ENCODE data around the gene RPS15. TPM values are rescaled to one million over a fixed set of nuclear protein-coding genes. Genes with fewer than 3 reads are reported as not detected.

Gene RPS15
- total RNA-seq, 1 donor = 318 TPM

DNA sequence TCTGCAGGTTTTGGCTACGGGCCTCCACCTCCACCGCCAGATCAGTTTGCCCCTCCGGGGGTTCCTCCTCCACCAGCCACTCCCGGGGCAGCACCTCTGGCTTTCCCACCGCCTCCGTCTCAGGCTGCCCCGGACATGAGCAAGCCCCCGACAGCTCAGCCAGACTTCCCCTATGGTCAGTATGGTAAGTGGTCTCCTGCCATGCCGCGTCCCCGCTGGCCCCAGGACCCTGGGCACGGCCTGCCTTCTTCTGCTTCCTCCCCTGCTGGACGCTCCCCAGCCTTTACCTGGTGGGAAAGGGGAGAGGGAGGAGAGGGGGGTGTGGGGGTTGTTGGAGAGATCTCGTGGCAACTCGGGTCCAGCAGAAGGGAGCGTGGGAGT, 5.7 kb upstream of the RPS15 start:
- TF ChIP-seq, protein P1, sequence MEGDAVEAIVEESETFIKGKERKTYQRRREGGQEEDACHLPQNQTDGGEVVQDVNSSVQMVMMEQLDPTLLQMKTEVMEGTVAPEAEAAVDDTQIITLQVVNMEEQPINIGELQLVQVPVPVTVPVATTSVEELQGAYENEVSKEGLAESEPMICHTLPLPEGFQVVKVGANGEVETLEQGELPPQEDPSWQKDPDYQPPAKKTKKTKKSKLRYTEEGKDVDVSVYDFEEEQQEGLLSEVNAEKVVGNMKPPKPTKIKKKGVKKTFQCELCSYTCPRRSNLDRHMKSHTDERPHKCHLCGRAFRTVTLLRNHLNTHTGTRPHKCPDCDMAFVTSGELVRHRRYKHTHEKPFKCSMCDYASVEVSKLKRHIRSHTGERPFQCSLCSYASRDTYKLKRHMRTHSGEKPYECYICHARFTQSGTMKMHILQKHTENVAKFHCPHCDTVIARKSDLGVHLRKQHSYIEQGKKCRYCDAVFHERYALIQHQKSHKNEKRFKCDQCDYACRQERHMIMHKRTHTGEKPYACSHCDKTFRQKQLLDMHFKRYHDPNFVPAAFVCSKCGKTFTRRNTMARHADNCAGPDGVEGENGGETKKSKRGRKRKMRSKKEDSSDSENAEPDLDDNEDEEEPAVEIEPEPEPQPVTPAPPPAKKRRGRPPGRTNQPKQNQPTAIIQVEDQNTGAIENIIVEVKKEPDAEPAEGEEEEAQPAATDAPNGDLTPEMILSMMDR (IDR thresholded peaks at IDR 0.05; ENCODE audit: extremely low read depth, low read depth, low read length) = no peak
- Histone ChIP-seq H3K4me3 (ENCODE audit: insufficient read depth, low read length) (no peak overlapping the region), H4K20me1 (ENCODE audit: insufficient read depth, low read length) (peaks cover 23% of the 10 kb centered on the region), H2AFZ (ENCODE audit: low read length) (no peak overlapping the region), H3K79me2 (ENCODE audit: insufficient read depth, low read length) (peaks cover 28% of the 10 kb centered on the region), H3K4me1 (ENCODE audit: insufficient read depth, low read length) (peaks cover 5% of the 10 kb centered on the region), H3K4me2 (ENCODE audit: insufficient read depth, low read length) (no peak overlapping the region), H3K27ac (ENCODE audit: low read depth, low read length) (no peak overlapping the region), H3K36me3 (ENCODE audit: insufficient read depth, low read length) (peaks cover 54% of the 10 kb centered on the region), H3K27me3 (ENCODE audit: insufficient read depth, low read length) (no peaks in the 10 kb centered on the region), H3K9me3 (ENCODE audit: low read depth, low read length) (no peaks in the 10 kb centered on the region)
- DNase-seq (ENCODE audit: insufficient read length, low spot score, missing footprints) = no peak

- TF ChIP-seq, protein P1 (IDR thresholded peaks at IDR 0.05; ENCODE audit: extremely low read depth, low read depth, low read length) = no peak
- H2AFZ ChIP-seq (ENCODE audit: low read length) = no peak overlapping the region
Measured at GRCh38 chr19:1433119-1434039, 4.8 kb upstream of the RPS15 start.

DNA sequence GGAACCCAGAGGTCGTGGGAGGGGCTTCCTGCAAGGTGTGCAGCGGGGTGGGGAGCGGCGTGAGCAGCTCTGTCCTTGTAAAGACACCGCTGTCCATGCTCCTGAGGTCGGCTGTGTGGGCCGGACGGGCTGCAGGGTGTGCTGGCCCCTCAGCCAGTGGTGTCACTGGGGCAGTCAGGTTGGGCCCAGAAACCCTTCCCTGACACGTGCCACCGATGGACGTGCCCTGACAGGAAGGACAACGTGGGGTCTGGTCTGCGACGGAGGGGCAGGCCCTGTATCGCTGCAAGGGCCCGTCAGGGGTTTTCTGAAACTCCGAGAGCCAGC, 4.2 kb upstream of the RPS15 start:
- Histone ChIP-seq H3K4me3 (ENCODE audit: insufficient read depth, low read length) (no peak overlapping the region), H4K20me1 (ENCODE audit: insufficient read depth, low read length) (peaks cover 30% of the 10 kb centered on the region), H3K4me1 (ENCODE audit: insufficient read depth, low read length) (peaks cover 5% of the 10 kb centered on the region), H3K79me2 (ENCODE audit: insufficient read depth, low read length) (peaks cover 30% of the 10 kb centered on the region), H3K4me2 (ENCODE audit: insufficient read depth, low read length) (no peak overlapping the region), H3K27me3 (ENCODE audit: insufficient read depth, low read length) (no peaks in the 10 kb centered on the region), H3K9me3 (ENCODE audit: low read depth, low read length) (no peaks in the 10 kb centered on the region), H2AFZ (ENCODE audit: low read length) (no peak overlapping the region), H3K36me3 (ENCODE audit: insufficient read depth, low read length) (peaks cover 41% of the 10 kb centered on the region), H3K27ac (ENCODE audit: low read depth, low read length) (no peak overlapping the region)
- TF ChIP-seq, protein P1 (IDR thresholded peaks at IDR 0.05; ENCODE audit: extremely low read depth, low read depth, low read length) = no peak
- DNase-seq (ENCODE audit: insufficient read length, low spot score, missing footprints) = no peak

More at GRCh38 chr19:1433119-1434039, 4.8 kb upstream of the RPS15 start:
- Histone ChIP-seq H3K36me3 (ENCODE audit: insufficient read depth, low read length) (peaks cover 47% of the 10 kb centered on the region), H3K27me3 (ENCODE audit: insufficient read depth, low read length) (no peaks in the 10 kb centered on the region), H3K4me3 (ENCODE audit: insufficient read depth, low read length) (no peak overlapping the region), H4K20me1 (ENCODE audit: insufficient read depth, low read length) (peaks cover 25% of the 10 kb centered on the region), H3K27ac (ENCODE audit: low read depth, low read length) (no peak overlapping the region), H3K9me3 (ENCODE audit: low read depth, low read length) (no peaks in the 10 kb centered on the region), H3K79me2 (ENCODE audit: insufficient read depth, low read length) (peaks cover 25% of the 10 kb centered on the region), H3K4me2 (ENCODE audit: insufficient read depth, low read length) (no peak overlapping the region), H3K4me1 (ENCODE audit: insufficient read depth, low read length) (peaks cover 5% of the 10 kb centered on the region)
- DNase-seq (ENCODE audit: insufficient read length, low spot score, missing footprints) = no peak

- peaks cover 9% of the 10 kb centered on the region for H3K4me1 ChIP-seq (ENCODE audit: insufficient read depth, low read length)
- no peak overlapping the region for H3K4me2 ChIP-seq (ENCODE audit: insufficient read depth, low read length)
Measured at GRCh38 chr19:1434577-1435060, 3.6 kb upstream of the RPS15 start.

More at GRCh38 chr19:1434577-1435060, 3.6 kb upstream of the RPS15 start:
- Histone ChIP-seq H3K27ac (ENCODE audit: low read depth, low read length) (no peak overlapping the region), H3K9me3 (ENCODE audit: low read depth, low read length) (no peaks in the 10 kb centered on the region), H2AFZ (ENCODE audit: low read length) (no peak overlapping the region), H3K4me3 (ENCODE audit: insufficient read depth, low read length) (no peak overlapping the region), H4K20me1 (ENCODE audit: insufficient read depth, low read length) (peaks cover 30% of the 10 kb centered on the region), H3K27me3 (ENCODE audit: insufficient read depth, low read length) (no peaks in the 10 kb centered on the region), H3K79me2 (ENCODE audit: insufficient read depth, low read length) (peaks cover 34% of the 10 kb centered on the region), H3K36me3 (ENCODE audit: insufficient read depth, low read length) (peaks cover 38% of the 10 kb centered on the region)
- TF ChIP-seq, protein P1 (IDR thresholded peaks at IDR 0.05; ENCODE audit: extremely low read depth, low read depth, low read length) = no peak
- DNase-seq (ENCODE audit: insufficient read length, low spot score, missing footprints) = no peak
